NCI-H748 (cell line): Measurements from ENCODE around the gene PSMB8.

ENCODE experiments used
- DNase-seq: peaks from one replicate; lab custom pipeline; 2025; ENCODE audit not compliant: unreplicated experiment; lab: John Stamatoyannopoulos, UW

The PSMB8 gene

GRCh38 chr6:32799168-32799567 lies 44.7 kb downstream of the PSMB8 start:
- no peak for DNase-seq

- peak; percentile 69 for DNase-seq
These were observed 46.7 kb downstream of the PSMB8 start for GRCh38 chr6:32796848-32797776.

GRCh38 chr6:32794510-32794909 lies 49.3 kb downstream of the PSMB8 start:
- DNase-seq: no peak

GRCh38 chr6:32792901-32793435 lies 50.9 kb downstream of the PSMB8 start:
- DNase-seq: no peak
